H9 (cell line): Measurements from ENCODE around the gene SLC38A1. TPM values are rescaled to one million over a fixed set of nuclear protein-coding genes. Genes with fewer than 3 reads are reported as not detected.

Experiments used
- DNase-seq: peaks from one replicate; pipeline ENCODE4 v3.0.0-alpha.2; 2017
- H2AFZ ChIP-seq: one replicate; pipeline ENCODE4 v1.6.1; 2013; ENCODE audit warnings: mild to moderate bottlenecking, low read length, control low read depth, moderate library complexity
- H2AK5ac ChIP-seq: 2 replicates; pipeline ENCODE4 v1.6.1; 2013; ENCODE audit warnings: low read length, control low read depth, mixed read lengths; ENCODE audit not compliant: insufficient read length
- H2BK120ac ChIP-seq: one replicate; pipeline ENCODE4 v1.6.1; 2013; ENCODE audit warnings: low read depth, mild to moderate bottlenecking, low read length, control low read depth, inconsistent platforms; ENCODE audit not compliant: poor library complexity, severe bottlenecking
- H2BK12ac ChIP-seq: 2 replicates; pipeline ENCODE4 v1.6.1; 2013; ENCODE audit warnings: low read length, control low read depth, mixed read lengths, low read depth; ENCODE audit not compliant: insufficient read length
- H2BK15ac ChIP-seq: 2 replicates; pipeline ENCODE4 v1.6.1; 2013; ENCODE audit warnings: low read depth, low read length, control low read depth
- H2BK20ac ChIP-seq: one replicate; pipeline ENCODE4 v1.6.1; 2013; ENCODE audit warnings: low read depth, mild to moderate bottlenecking, low read length, control low read depth, inconsistent platforms; ENCODE audit not compliant: poor library complexity, severe bottlenecking
- H2BK5ac ChIP-seq: 2 replicates; pipeline ENCODE4 v1.6.1; 2013; ENCODE audit warnings: low read length, control low read depth, mixed read lengths; ENCODE audit not compliant: insufficient read length
- H3K14ac ChIP-seq: 2 replicates; pipeline ENCODE4 v1.6.1; 2013; ENCODE audit warnings: low read length, control low read depth; ENCODE audit not compliant: insufficient read depth
- H3K18ac ChIP-seq: 2 replicates; pipeline ENCODE4 v1.6.1; 2013; ENCODE audit warnings: low read depth, mild to moderate bottlenecking, mixed read lengths, low read length, control low read depth; ENCODE audit not compliant: insufficient read length
- H3K23ac ChIP-seq: 2 replicates; pipeline ENCODE4 v1.6.1; 2013; ENCODE audit warnings: low read length, control low read depth, mixed read lengths, low read depth; ENCODE audit not compliant: insufficient read length
- H3K23me2 ChIP-seq: 2 replicates; pipeline ENCODE4 v1.6.1; 2013; ENCODE audit warnings: low read depth, mild to moderate bottlenecking, mixed read lengths, low read length, control low read depth; ENCODE audit not compliant: insufficient read length, poor library complexity, severe bottlenecking
- H3K27ac ChIP-seq: 2 replicates; pipeline ENCODE4 v1.5.1; 2013; ENCODE audit warnings: low read length, control low read depth, mixed read lengths, low read depth; ENCODE audit not compliant: insufficient read length
- H3K27me3 ChIP-seq: 2 replicates; pipeline ENCODE4 v1.6.1; 2013; ENCODE audit warnings: low read length, control low read depth, inconsistent platforms; ENCODE audit not compliant: insufficient read depth
- H3K4ac ChIP-seq: 2 replicates; pipeline ENCODE4 v1.6.1; 2013; ENCODE audit warnings: low read depth, mild to moderate bottlenecking, control low read depth, inconsistent platforms, low read length, moderate library complexity
- H3K4me1 ChIP-seq: 2 replicates; pipeline ENCODE4 v1.6.1; 2013; ENCODE audit warnings: low read length, control low read depth, inconsistent platforms; ENCODE audit not compliant: insufficient read depth
- H3K4me2 ChIP-seq: 2 replicates; pipeline ENCODE4 v1.6.1; 2013; ENCODE audit warnings: low read length, control low read depth, mixed read lengths; ENCODE audit not compliant: insufficient read length, insufficient read depth
- H3K56ac ChIP-seq: 2 replicates; pipeline ENCODE4 v1.6.1; 2013; ENCODE audit warnings: low read depth, mild to moderate bottlenecking, mixed read lengths, low read length, control low read depth; ENCODE audit not compliant: insufficient read length
- H3K79me1 ChIP-seq: 2 replicates; pipeline ENCODE4 v1.6.1; 2013; ENCODE audit warnings: low read depth, mild to moderate bottlenecking, moderate library complexity, low read length, control low read depth, inconsistent platforms; ENCODE audit not compliant: insufficient read depth, poor library complexity, severe bottlenecking
- H3K79me2 ChIP-seq: 2 replicates; pipeline ENCODE4 v1.6.1; 2013; ENCODE audit warnings: low read length, control low read depth, inconsistent platforms; ENCODE audit not compliant: insufficient read depth
- H3K9ac ChIP-seq: 2 replicates; pipeline ENCODE4 v1.6.1; 2013; ENCODE audit warnings: low read length, control low read depth, mixed read lengths; ENCODE audit not compliant: insufficient read length; ENCODE audit errors: extremely low read depth
- H3K9me3 ChIP-seq: one replicate; pipeline ENCODE4 v1.6.1; 2013; ENCODE audit warnings: low read depth, low read length, inconsistent platforms; ENCODE audit not compliant: control insufficient read depth
- H3T11ph ChIP-seq: one replicate; pipeline ENCODE4 v1.6.1; 2013; ENCODE audit warnings: mild to moderate bottlenecking, low read length, control low read depth, inconsistent platforms
- H4K20me1 ChIP-seq: one replicate; pipeline ENCODE4 v1.6.1; 2013; ENCODE audit not compliant: control insufficient read depth, insufficient read length, insufficient read depth
- H4K5ac ChIP-seq: 2 replicates; pipeline ENCODE4 v1.6.1; 2013; ENCODE audit warnings: low read depth, mild to moderate bottlenecking, mixed read lengths, low read length, control low read depth; ENCODE audit not compliant: insufficient read length
- H4K8ac ChIP-seq: replicated peaks from 2 replicates; pipeline ENCODE4 v1.6.1; 2013; ENCODE audit warnings: low read length, control low read depth, mixed read lengths, low read depth; ENCODE audit not compliant: insufficient read length
- H4K91ac ChIP-seq: 2 replicates; pipeline ENCODE4 v1.6.1; 2013; ENCODE audit warnings: low read depth, mild to moderate bottlenecking, moderate library complexity, mixed read lengths, low read length, control low read depth; ENCODE audit not compliant: insufficient read length
- H3K27ac Mint-ChIP-seq, 3 experiments: 2 replicates in 2 of 3; 3 replicates in 1 of 3; pipeline ENCODE4 v1.8.0; 2020 to 2021; ENCODE audit warnings: mixed read lengths in 3 of 3, mild to moderate bottlenecking in 1 of 3, moderate library complexity in 1 of 3
- H3K27me3 Mint-ChIP-seq: 2 replicates; pipeline ENCODE4 v1.8.0; 2021; ENCODE audit warnings: low read depth, mild to moderate bottlenecking, moderate library complexity, mixed read lengths
- H3K36me3 Mint-ChIP-seq, 3 experiments: 2 replicates in 2 of 3; 3 replicates in 1 of 3; pipeline ENCODE4 v1.8.0; 2020 to 2021; ENCODE audit warnings: low read depth in 3 of 3, mixed read lengths in 3 of 3; ENCODE audit not compliant: insufficient read depth in 1 of 3
- H3K4me1 Mint-ChIP-seq, 2 experiments: 2 replicates each; pipeline ENCODE4 v1.8.0; 2020; ENCODE audit warnings: mixed read lengths in 2 of 2
- H3K4me3 Mint-ChIP-seq, 2 experiments: 2 replicates in 1 of 2; 3 replicates in 1 of 2; pipeline ENCODE4 v1.8.0; 2020 to 2021; ENCODE audit warnings: mild to moderate bottlenecking in 2 of 2, mixed read lengths in 2 of 2, moderate library complexity in 1 of 2
- H3K9me3 Mint-ChIP-seq, 2 experiments: 2 replicates in 1 of 2; 3 replicates in 1 of 2; pipeline ENCODE4 v1.8.0; 2020; ENCODE audit warnings: mild to moderate bottlenecking in 2 of 2, mixed read lengths in 2 of 2, moderate library complexity in 1 of 2
- CTCF ChIP-seq: fragments of 200-600 bp; sonication (generic); conservative IDR thresholded peaks from 3 replicates; pipeline ENCODE4 v1.8.0; 2021; ENCODE audit warnings: antibody characterized with exemption, mild to moderate bottlenecking
- WGBS: extraction: QIAGEN DNeasy Blood & Tissue Kit; methylation state at CpG from one replicate; pipeline ENCODE4 v1.1.7; 2013; ENCODE audit warnings: missing lambda C conversion rate, low lambda C conversion rate, mixed read lengths; ENCODE audit not compliant: insufficient read length; ENCODE audit errors: extremely low coverage; 5-methylcytosine and 5-hydroxymethylcytosine counted together
- total RNA-seq: library from RNA; stranded (reverse); gene quantifications from 2 replicates; pipeline ENCODE4 v1.2.1, GENCODE V29; 2021

The SLC38A1 gene
- total RNA-seq, 1 experiment from 2014 or later = 216 TPM

- H3K9me3 Mint-ChIP-seq = no peaks in the 10 kb centered on the region
- H2BK5ac ChIP-seq = no peak overlapping the region
- H4K8ac ChIP-seq = no peak overlapping the region
- no peak overlapping the region for H3T11ph ChIP-seq
- no peaks in the 10 kb centered on the region for H3K79me1 ChIP-seq
- H3K9ac ChIP-seq = no peak overlapping the region
- H3K14ac ChIP-seq = no peak overlapping the region
- no peaks in the 10 kb centered on the region for H4K20me1 ChIP-seq
- H3K18ac ChIP-seq = no peak overlapping the region
- peaks cover 3 to 6% of the 10 kb centered on the region in 2 experiments for H3K4me1 Mint-ChIP-seq
- no peak overlapping the region for H3K4me2 ChIP-seq
- H3K79me2 ChIP-seq = no peaks in the 10 kb centered on the region
- H2AFZ ChIP-seq = no peak overlapping the region
- H2AK5ac ChIP-seq = no peak overlapping the region
- no peaks in the 10 kb centered on the region for H3K4me1 ChIP-seq
- H3K4ac ChIP-seq = no peak overlapping the region
- no peaks in the 10 kb centered on the region for H3K36me3 Mint-ChIP-seq
- no peaks in the 10 kb centered on the region for H3K27me3 ChIP-seq
- TF ChIP-seq CTCF = no peak
- H3K27ac ChIP-seq = no peak overlapping the region
- H3K23me2 ChIP-seq = no peaks in the 10 kb centered on the region
- H3K27me3 Mint-ChIP-seq = no peaks in the 10 kb centered on the region
- no peak overlapping the region for H3K56ac ChIP-seq
- no peak overlapping the region for H2BK15ac ChIP-seq
- no peaks in the 10 kb centered on the region for H3K9me3 ChIP-seq
- H2BK120ac ChIP-seq = no peak overlapping the region
- no peak overlapping the region for H3K4me3 Mint-ChIP-seq
- no CpG with 5 or more reads among the region's 3 CpGs for WGBS
- no peak for DNase-seq
- no peak overlapping the region for H4K5ac ChIP-seq
- H3K27ac Mint-ChIP-seq = no peak overlapping the region
- H4K91ac ChIP-seq = no peak overlapping the region
- no peak overlapping the region for H2BK20ac ChIP-seq
- no peak overlapping the region for H2BK12ac ChIP-seq
- no peak overlapping the region for H3K23ac ChIP-seq
Measured at GRCh38 chr12:46177025-46177424, 91.8 kb downstream of the SLC38A1 start.
